Kidney tubule cell (primary cell): Measurements from ENCODE around the gene NAB1.
A peak's percentile ranks its signal among the peaks of the same experiment; 100 is the strongest.
"Not testable (repeated sequence)": the region's sequence is repeated elsewhere in the genome, so short reads cannot be mapped to it uniquely, and the experiment has no call there.

Experiments
- DNase-seq: peaks from one replicate; pipeline ENCODE4 v3.0.0-alpha.2; 2018; ENCODE audit warnings: low spot score

NAB1 gene

GRCh38 chr2:190649035-190649797 is at the start of gene NAB1:
Gene NAB1 (plus strand): TSS chr2:190649083. CDS start chr2:190659177, 10,094 bp downstream.
- no peak for DNase-seq

GRCh38 chr2:190599546-190600220 is 49.2 kb upstream of the NAB1 start:
- no peak for DNase-seq

GRCh38 chr2:190600293-190601103 is 48.4 kb upstream of the NAB1 start:
- DNase-seq: no peak

GRCh38 chr2:190603374-190603773 is 45.5 kb upstream of the NAB1 start:
- no peak for DNase-seq

GRCh38 chr2:190607014-190607597 is 41.8 kb upstream of the NAB1 start:
- DNase-seq: no peak

- DNase-seq: no peak
Measured at GRCh38 chr2:190607657-190608357, 41.1 kb upstream of the NAB1 start.

- DNase-seq: not testable (repeated sequence)
Measured at GRCh38 chr2:190608863-190609262, 40.0 kb upstream of the NAB1 start.

GRCh38 chr2:190609397-190609796 is 39.5 kb upstream of the NAB1 start:
- peak; percentile 6 for DNase-seq

GRCh38 chr2:190610528-190610927 is 38.4 kb upstream of the NAB1 start:
- DNase-seq: not testable (repeated sequence)

GRCh38 chr2:190615555-190616200 is 33.2 kb upstream of the NAB1 start:
- DNase-seq: no peak

GRCh38 chr2:190618030-190618429 is 30.9 kb upstream of the NAB1 start:
- no peak for DNase-seq

- DNase-seq: no peak
Measured at GRCh38 chr2:190625691-190626090, 23.2 kb upstream of the NAB1 start.

- no peak for DNase-seq
Measured at GRCh38 chr2:190626641-190627210, 22.2 kb upstream of the NAB1 start.

- DNase-seq: no peak
Measured at GRCh38 chr2:190627448-190628412, 21.2 kb upstream of the NAB1 start.

GRCh38 chr2:190628591-190629319 is 20.1 kb upstream of the NAB1 start:
- DNase-seq: no peak

GRCh38 chr2:190634381-190634780 is 14.5 kb upstream of the NAB1 start:
- no peak for DNase-seq

GRCh38 chr2:190635781-190636180 is 13.1 kb upstream of the NAB1 start:
- no peak for DNase-seq

GRCh38 chr2:190636361-190636760 is 12.5 kb upstream of the NAB1 start:
- DNase-seq: peak; percentile 63

- peak; percentile 52 for DNase-seq
Measured at GRCh38 chr2:190637281-190637734, 11.6 kb upstream of the NAB1 start.
